Measurements from ENCODE around the gene GGA1.
"Not testable (repeated sequence)": the region's sequence is repeated elsewhere in the genome, so short reads cannot be mapped to it uniquely, and the experiment has no call there.

GGA1 gene

DNA sequence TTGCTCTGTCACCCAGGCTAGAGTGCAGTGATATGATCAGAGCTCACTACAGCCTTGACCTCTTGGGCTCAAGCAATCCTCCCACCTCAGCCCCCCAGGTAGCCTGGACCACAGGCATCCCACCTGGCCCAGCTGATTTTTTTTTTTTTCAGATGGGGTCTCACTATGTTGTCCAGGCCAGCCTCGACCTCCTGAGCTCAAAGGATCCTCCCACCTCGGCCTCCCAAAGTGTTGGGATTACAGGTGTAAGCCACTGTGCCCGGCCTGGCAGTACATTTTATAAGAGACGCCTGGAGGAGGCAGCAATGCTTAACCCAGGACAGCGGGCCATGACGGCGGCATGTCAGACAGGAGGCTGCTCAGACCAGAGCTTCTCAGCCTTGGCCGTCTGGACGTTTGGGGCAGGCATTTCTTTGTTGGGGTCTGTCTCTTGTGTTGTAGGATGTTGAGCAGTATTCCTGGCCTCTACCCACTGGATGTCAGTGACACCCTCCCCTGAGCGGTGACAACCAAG, 33.1 kb upstream of the GGA1 start:
- DNase-seq (ENCODE audit: low read depth) = no peak
- TF ChIP-seq, protein P1, sequence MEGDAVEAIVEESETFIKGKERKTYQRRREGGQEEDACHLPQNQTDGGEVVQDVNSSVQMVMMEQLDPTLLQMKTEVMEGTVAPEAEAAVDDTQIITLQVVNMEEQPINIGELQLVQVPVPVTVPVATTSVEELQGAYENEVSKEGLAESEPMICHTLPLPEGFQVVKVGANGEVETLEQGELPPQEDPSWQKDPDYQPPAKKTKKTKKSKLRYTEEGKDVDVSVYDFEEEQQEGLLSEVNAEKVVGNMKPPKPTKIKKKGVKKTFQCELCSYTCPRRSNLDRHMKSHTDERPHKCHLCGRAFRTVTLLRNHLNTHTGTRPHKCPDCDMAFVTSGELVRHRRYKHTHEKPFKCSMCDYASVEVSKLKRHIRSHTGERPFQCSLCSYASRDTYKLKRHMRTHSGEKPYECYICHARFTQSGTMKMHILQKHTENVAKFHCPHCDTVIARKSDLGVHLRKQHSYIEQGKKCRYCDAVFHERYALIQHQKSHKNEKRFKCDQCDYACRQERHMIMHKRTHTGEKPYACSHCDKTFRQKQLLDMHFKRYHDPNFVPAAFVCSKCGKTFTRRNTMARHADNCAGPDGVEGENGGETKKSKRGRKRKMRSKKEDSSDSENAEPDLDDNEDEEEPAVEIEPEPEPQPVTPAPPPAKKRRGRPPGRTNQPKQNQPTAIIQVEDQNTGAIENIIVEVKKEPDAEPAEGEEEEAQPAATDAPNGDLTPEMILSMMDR (conservative IDR thresholded peaks at IDR 0.05; ENCODE audit: low read depth, low read length) = no peak
- H3K4me3 ChIP-seq (ENCODE audit: low read length) = no peak overlapping the region

DNA sequence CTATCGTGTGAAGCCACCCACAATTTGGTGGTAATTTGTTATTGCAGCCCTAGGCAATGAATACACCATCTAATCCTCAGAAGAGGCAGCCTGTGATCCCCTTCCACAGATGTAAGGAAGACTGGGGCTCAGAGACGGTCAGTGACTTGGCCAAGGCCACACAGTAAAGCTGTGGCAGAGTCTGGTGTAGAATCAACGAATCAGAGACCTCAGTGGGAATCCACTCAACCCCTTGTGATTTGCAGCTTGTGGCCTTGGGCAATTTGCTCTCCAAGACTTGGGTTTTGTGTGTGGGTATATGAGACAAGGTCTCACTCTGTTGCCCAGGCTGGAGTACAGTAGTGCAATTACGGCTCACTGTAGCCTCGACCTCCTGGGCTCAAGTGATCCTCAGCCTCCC, 30.6 kb upstream of the GGA1 start:
- no peak overlapping the region for H3K4me3 ChIP-seq (ENCODE audit: low read length)
- DNase-seq (ENCODE audit: low read depth) = no peak
- TF ChIP-seq, protein P1 (conservative IDR thresholded peaks at IDR 0.05; ENCODE audit: low read depth, low read length) = no peak

DNA sequence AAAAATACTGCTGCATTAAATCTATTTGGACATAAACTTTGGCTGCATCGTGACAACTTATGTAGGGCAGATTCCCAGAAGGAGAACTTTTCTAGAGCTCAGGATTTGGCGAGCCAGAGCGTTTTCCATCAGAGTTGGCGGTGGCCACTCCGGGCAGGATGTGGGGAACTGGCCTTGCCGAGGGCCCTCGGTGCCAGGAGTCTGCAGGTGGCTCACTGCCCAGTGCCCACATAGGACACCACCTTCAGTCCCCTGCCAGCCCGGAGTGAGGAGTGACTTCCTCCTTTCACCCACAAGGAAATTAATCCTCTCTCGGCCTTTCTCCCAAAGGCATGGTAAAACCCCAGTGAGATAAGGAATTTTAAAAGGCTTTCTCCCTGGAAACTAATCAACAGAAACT, 27.1 kb upstream of the GGA1 start:
- DNase-seq (ENCODE audit: low read depth) = no peak
- TF ChIP-seq, protein P1 (conservative IDR thresholded peaks at IDR 0.05; ENCODE audit: low read depth, low read length) = no peak
- no peak overlapping the region for H3K4me3 ChIP-seq (ENCODE audit: low read length)

DNA sequence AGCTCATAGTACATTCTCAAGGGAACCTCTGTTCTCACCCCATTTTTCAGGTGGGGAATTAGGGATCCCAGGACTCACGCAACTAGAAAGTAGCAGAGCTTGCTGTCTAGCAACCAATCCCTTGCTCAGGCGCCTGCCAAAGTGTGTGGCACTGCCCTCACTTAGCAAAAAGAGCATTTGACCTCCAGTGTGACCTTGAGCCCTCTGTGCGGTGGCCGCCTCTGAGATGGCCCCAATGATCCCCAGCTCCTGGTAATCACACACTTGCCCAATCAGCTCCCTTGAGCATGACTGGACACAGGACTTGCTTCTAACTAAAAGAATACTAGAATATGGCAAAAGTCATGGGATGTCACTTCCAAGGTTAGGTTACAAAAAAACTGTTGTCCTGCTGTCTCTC, 26.1 kb upstream of the GGA1 start:
- no peak overlapping the region for H3K4me3 ChIP-seq (ENCODE audit: low read length)
- no peak for DNase-seq (ENCODE audit: low read depth)
- TF ChIP-seq, protein P1 (conservative IDR thresholded peaks at IDR 0.05; ENCODE audit: low read depth, low read length) = no peak

DNA sequence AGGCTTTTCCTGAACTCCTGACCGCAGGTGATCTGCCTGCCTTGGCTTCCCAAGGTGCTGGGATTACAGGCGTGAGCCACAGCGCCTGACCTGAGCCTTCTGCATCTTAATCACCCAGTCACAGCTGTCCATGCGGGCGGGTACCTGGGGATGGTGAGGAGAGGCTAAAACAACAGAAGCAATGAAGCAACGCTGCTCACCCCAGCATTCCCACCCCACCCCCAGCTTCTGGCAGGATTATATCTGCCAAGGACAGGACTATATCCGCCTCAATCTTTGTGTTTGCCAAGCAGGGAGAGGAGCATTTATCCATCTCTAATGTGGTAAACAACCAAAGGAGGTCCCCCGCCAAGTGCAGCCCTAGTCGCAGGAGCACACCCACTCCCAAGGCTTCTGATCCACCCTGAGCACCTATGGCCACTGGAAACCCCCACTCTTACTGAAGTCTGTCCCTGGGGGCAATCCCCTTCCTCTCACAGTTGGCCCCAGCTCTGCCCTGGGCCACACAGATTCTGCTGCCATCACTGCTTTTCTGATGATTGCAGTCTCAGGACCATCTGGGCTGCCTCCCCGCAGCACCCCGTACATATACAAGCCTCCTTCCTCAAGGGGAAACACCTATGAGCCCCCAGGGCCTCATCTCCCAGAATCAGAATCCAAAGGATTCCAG, 20.0 kb upstream of the GGA1 start:
- TF ChIP-seq, protein P1 (conservative IDR thresholded peaks at IDR 0.05; ENCODE audit: low read depth, low read length) = no peak
- H3K4me3 ChIP-seq (ENCODE audit: low read length) = no peak overlapping the region
- no peak for DNase-seq (ENCODE audit: low read depth)

DNA sequence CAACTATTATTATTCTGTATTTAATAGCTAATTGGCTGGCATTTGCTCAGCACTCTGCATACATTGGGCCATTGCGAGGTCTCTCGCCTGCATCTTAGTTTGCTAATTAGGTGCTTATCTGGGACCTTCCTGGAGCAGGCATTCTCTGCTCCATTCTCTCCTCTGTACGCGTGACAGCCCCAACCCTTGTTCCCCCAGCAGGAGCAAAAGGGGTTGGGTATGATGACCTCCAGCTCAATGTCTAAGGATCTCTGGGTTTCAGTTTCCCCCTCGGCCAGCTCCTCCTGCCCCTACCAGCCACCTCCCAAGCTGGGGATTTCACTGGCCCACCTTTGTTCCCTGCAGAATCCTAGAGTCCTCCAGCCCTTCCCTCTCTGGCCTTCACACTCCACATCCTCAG, 19.0 kb upstream of the GGA1 start:
- no peak for DNase-seq (ENCODE audit: low read depth)
- TF ChIP-seq, protein P1 (conservative IDR thresholded peaks at IDR 0.05; ENCODE audit: low read depth, low read length) = no peak
- H3K4me3 ChIP-seq (ENCODE audit: low read length) = no peak overlapping the region

DNA sequence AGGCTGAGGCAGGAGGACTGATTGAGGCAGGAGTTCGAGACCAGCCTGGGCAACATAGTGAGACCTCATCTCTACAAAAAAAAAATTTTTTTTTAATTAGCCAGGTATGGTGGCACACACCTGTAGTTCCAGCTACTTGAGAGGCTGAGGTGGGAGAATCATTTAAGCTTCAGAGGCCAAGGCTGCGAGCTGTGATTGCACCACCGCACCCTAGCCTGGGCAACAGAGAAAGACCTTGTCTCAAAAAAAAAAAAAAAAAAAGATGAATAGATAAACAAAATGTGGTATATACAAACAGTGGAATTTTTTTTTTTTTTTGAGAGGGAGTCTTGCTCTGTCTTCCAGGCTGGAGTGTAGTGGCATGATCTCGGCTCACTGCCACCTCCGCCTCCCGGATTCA, 17.6 kb upstream of the GGA1 start:
- not testable (repeated sequence) for H3K4me3 ChIP-seq (ENCODE audit: low read length); DNase-seq (ENCODE audit: low read depth)
